Activated CD4-positive, alpha-beta T cell treated with anti-CD3 and anti-CD28 coated beads, Interleukin-2, amount 50 U/mL, for 24 hours (primary cell): Measurements from ENCODE around the gene TMEM95.

Source experiments
- DNase-seq, 2 donors: peaks; one replicate each; pipeline ENCODE4 v3.0.0-alpha.2; 2020; ENCODE audit warnings: low read depth in 1 of 2, low spot score in 1 of 2

The TMEM95 gene

DNA sequence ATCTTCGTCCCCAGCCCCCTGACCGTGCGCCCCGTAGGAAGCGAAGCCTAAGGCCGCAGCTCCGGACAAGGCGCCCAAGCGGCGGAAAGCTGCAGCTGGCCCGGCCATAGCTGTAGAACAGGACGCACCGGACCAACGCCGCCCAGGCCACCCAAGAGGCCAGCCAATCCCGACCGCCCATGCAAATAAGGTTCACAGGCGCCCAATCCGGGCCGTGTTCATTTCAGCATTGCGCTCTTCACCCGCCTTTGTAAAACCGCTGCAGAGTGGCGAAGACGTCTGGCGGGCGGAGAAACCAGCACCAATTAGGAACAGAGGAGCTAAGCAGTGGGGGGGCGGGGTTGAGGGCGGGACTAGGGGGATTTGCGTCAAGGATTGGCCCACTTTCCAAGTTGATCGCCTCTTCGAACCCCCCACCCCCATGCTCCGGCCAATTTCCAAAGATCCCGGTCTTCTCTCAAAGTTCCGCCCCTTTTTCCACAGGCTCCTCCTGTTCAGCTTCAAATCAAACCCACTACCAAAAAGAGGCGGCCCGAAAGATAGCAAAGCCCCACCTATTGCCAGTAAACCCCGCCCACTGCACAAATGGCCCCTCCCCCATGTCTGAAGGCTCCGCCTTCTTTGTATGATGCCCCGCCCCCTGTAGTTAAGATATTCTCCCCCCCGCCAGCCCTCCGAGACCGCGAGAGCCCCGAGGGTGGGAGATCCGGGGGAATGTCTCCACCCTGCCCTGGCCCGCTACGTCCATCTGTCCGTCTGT lies 49.2 kb downstream of the TMEM95 start, which contains the start of gene TMEM256:
Gene TMEM256 (minus strand): TSS at position 121 of the 760 bp plus-strand sequence. CDS start 13 bp downstream, at position 108.
- DNase-seq: peak; percentile 93 to 96

- DNase-seq: peak in 1 of 2 donors; percentile 32
Measured at GRCh38 chr17:7404737-7405349, 49.9 kb downstream of the TMEM95 start.

- no peak for DNase-seq
Measured at GRCh38 chr17:7405350-7406234, 50.6 kb downstream of the TMEM95 start.

DNA sequence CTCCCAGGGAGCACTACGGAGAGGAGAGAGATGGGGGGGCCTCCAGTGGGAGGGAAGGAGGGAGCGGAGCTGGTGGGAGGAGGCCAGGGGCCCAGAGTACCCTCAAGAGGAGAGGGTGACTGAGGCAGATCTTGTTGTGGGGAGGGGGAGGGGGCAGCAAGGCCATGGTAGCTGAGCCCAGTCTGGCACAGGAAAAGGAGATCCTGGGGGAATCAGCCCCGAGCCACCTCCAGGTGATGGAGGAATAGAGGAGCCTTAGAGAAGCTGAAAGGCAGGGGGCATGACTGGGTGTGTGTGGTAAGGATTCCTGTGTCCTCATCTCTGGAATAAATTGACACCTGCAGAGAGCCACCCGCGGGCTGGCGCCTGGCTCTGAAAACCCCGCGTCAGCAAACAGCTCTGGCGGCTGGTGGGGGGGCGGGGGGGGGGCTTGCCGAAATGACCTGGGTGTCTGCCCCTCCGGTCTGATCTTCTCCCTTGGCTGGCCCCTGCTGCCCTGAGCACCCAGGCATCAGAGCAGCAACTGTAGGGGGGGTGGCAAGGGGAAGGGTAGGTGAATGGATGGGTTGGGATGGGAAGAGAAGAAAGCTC lies 51.4 kb downstream of the TMEM95 start:
- no peak for DNase-seq
